ENCODE data around the gene SPOCD1. TPM values are rescaled to one million over a fixed set of nuclear protein-coding genes. Genes with fewer than 3 reads are reported as not detected.

Gene SPOCD1
- total RNA-seq, 2 donors from 2014 or later = 21.6 TPM; not detected in 1

GRCh38 chr1:31782421-31783410 lies 33.1 kb downstream of the SPOCD1 start:
- no peak for DNase-seq (ENCODE audit: low spot score)
- TF ChIP-seq POLR2AphosphoS5 (IDR thresholded peaks at IDR 0.05) (no peak), POLR2A (IDR thresholded peaks at IDR 0.05) (no peak), CTCF (IDR thresholded peaks at IDR 0.05) (no peak)
- intact Hi-C loops (cut with DNase I) = no loop called here
- no peak overlapping the region for H3K4me3 ChIP-seq
- 56% methylated on average over 12 of the region's 12 CpGs for WGBS
- no peak overlapping the region for H3K27ac ChIP-seq
- H3K27me3 ChIP-seq (replicated peaks; ENCODE audit: insufficient read depth) = no peaks in the 10 kb centered on the region
- no peaks in the 10 kb centered on the region for H3K9me3 ChIP-seq
- H3K4me1 ChIP-seq (replicated peaks) = no peaks in the 10 kb centered on the region
- no peaks in the 10 kb centered on the region for H3K36me3 ChIP-seq

- no peak for TF ChIP-seq POLR2A (IDR thresholded peaks at IDR 0.05)
- no peak overlapping the region for H3K27ac ChIP-seq
- H3K36me3 ChIP-seq = no peaks in the 10 kb centered on the region
- no peaks in the 10 kb centered on the region for H3K27me3 ChIP-seq (replicated peaks; ENCODE audit: insufficient read depth)
- intact Hi-C loops (cut with DNase I) = no loop called here
- no peaks in the 10 kb centered on the region for H3K9me3 ChIP-seq
- H3K4me1 ChIP-seq (replicated peaks) = no peaks in the 10 kb centered on the region
- 46% methylated on average over 18 of the region's 18 CpGs for WGBS
- no peak overlapping the region for H3K4me3 ChIP-seq
- DNase-seq (ENCODE audit: low spot score) = no peak
These were observed 34.0 kb downstream of the SPOCD1 start for GRCh38 chr1:31781756-31782371.

GRCh38 chr1:31781138-31781755 lies 34.6 kb downstream of the SPOCD1 start:
- no peaks in the 10 kb centered on the region for H3K4me1 ChIP-seq (replicated peaks)

GRCh38 chr1:31780632-31781031 lies 35.2 kb downstream of the SPOCD1 start:
- H3K9me3 ChIP-seq = no peaks in the 10 kb centered on the region
- no peaks in the 10 kb centered on the region for H3K36me3 ChIP-seq
- DNase-seq (ENCODE audit: low spot score) = no peak
- intact Hi-C loops (cut with DNase I) = no loop called here
- no peaks in the 10 kb centered on the region for H3K27me3 ChIP-seq (replicated peaks; ENCODE audit: insufficient read depth)
- WGBS = 89% methylated on average over 2 of the region's 2 CpGs
- H3K27ac ChIP-seq = no peak overlapping the region
- H3K4me3 ChIP-seq = no peak overlapping the region
- H3K4me1 ChIP-seq (replicated peaks) = no peaks in the 10 kb centered on the region
- TF ChIP-seq CTCF (IDR thresholded peaks at IDR 0.05) (no peak), POLR2A (IDR thresholded peaks at IDR 0.05) (no peak), POLR2AphosphoS5 (IDR thresholded peaks at IDR 0.05) (no peak)

More at GRCh38 chr1:31781138-31781755, 34.6 kb downstream of the SPOCD1 start:
- DNase-seq (ENCODE audit: low spot score) = no peak
- Histone ChIP-seq H3K9me3 (no peaks in the 10 kb centered on the region), H3K27ac (no peak overlapping the region), H3K4me3 (no peak overlapping the region), H3K36me3 (no peaks in the 10 kb centered on the region), H3K27me3 (replicated peaks; ENCODE audit: insufficient read depth) (no peaks in the 10 kb centered on the region)
- intact Hi-C loops (cut with DNase I) = no loop called here
- WGBS = 53% methylated on average over 7 of the region's 7 CpGs
- no peak for TF ChIP-seq POLR2AphosphoS5 (IDR thresholded peaks at IDR 0.05)
- no peak for TF ChIP-seq POLR2A (IDR thresholded peaks at IDR 0.05)
- TF ChIP-seq CTCF (IDR thresholded peaks at IDR 0.05) = no peak

- H3K4me1 ChIP-seq (replicated peaks) = no peaks in the 10 kb centered on the region
- no peak for DNase-seq (ENCODE audit: low spot score)
- TF ChIP-seq POLR2AphosphoS5 (IDR thresholded peaks at IDR 0.05) (no peak), POLR2A (IDR thresholded peaks at IDR 0.05) (no peak)
- H3K27ac ChIP-seq = no peak overlapping the region
- H3K4me3 ChIP-seq = no peak overlapping the region
- no peaks in the 10 kb centered on the region for H3K27me3 ChIP-seq (replicated peaks; ENCODE audit: insufficient read depth)
- no peaks in the 10 kb centered on the region for H3K36me3 ChIP-seq
- WGBS = 95% methylated on average over 9 of the region's 9 CpGs
- intact Hi-C loops (cut with DNase I) = no loop called here
- no peaks in the 10 kb centered on the region for H3K9me3 ChIP-seq
These were observed 36.1 kb downstream of the SPOCD1 start for GRCh38 chr1:31779687-31780086.

All from prostate gland (tissue), 2 donors.